K562 (cell line): ENCODE data around the gene CCNQ. TPM values are rescaled to one million over a fixed set of nuclear protein-coding genes. Genes with fewer than 3 reads are reported as not detected.

Experiments used
- CXXC5 ChIP-seq: fragments of 250-450 bp; sonication (Bioruptor Pico); IDR thresholded peaks from 2 replicates; pipeline ENCODE4 v1.8.0; 2022; ENCODE audit warnings: inconsistent platforms, mild to moderate bottlenecking, moderate library complexity
- HES1 ChIP-seq: fragments of 450-650 bp; IDR thresholded peaks from 2 replicates; pipeline ENCODE4 v1.6.1; 2016; ENCODE audit warnings: low read depth, mild to moderate bottlenecking, moderate library complexity
- HNRNPH1 ChIP-seq: fragments of 200-400 bp; formaldehyde crosslinking; optimal IDR thresholded peaks from 2 replicates; pipeline ENCODE3; 2017; ENCODE audit warnings: low read depth, mild to moderate bottlenecking, low read length, moderate library complexity
- HNRNPK ChIP-seq: fragments of 200-400 bp; formaldehyde crosslinking; IDR thresholded peaks from one replicate; pipeline ENCODE4 v1.6.1; 2018; ENCODE audit warnings: mild to moderate bottlenecking, low read depth, low read length; ENCODE audit not compliant: poor library complexity, severe bottlenecking
- MGA ChIP-seq: fragments of 450-650 bp; IDR thresholded peaks from 2 replicates; pipeline ENCODE4 v1.6.1; 2016; ENCODE audit warnings: mild to moderate bottlenecking, moderate library complexity
- NFYB ChIP-seq: IDR thresholded peaks from 2 replicates; pipeline ENCODE4 v1.6.1; 2011; ENCODE audit warnings: mild to moderate bottlenecking, moderate library complexity; ENCODE audit not compliant: insufficient read length; ENCODE audit errors: extremely low read depth
- TCF7 ChIP-seq: sonication (generic); IDR thresholded peaks from 2 replicates; pipeline ENCODE4 v1.6.1; 2016; ENCODE audit warnings: antibody characterized with exemption, borderline replicate concordance
- TEAD4 ChIP-seq, 2 experiments: sonication (generic) in 1 of 2; formaldehyde crosslinking in 1 of 2; IDR thresholded peaks; 2 replicates each; pipeline versions ENCODE4 v1.6.1 to v1.8.0; 2012 to 2022; ENCODE audit warnings: borderline replicate concordance in 1 of 2, inconsistent platforms in 1 of 2, low read length in 1 of 2, mild to moderate bottlenecking in 1 of 2, missing genetic modification reagents in 1 of 2
- TGIF2 ChIP-seq: sonication (generic); formaldehyde crosslinking; IDR thresholded peaks from 2 replicates; pipeline ENCODE4 v1.8.1; 2022; ENCODE audit warnings: mild to moderate bottlenecking, missing genetic modification reagents, moderate library complexity
- ZBTB5 ChIP-seq: fragments of 450-650 bp; IDR thresholded peaks from 2 replicates; pipeline ENCODE4 v1.6.1; 2017; ENCODE audit warnings: antibody characterized with exemption
- ZNF263 ChIP-seq: sonication (generic); formaldehyde crosslinking; IDR thresholded peaks from 2 replicates; pipeline ENCODE4 v1.8.0; 2022; ENCODE audit warnings: mild to moderate bottlenecking, missing genetic modification reagents, borderline replicate concordance
- ZNF644 ChIP-seq: fragments of 200-800 bp; sonication (Bioruptor generic); IDR thresholded peaks from 2 replicates; pipeline ENCODE4 v1.6.1; 2016; ENCODE audit warnings: low read depth, missing genetic modification characterization, missing compliant biosample characterization
- polyA plus RNA-seq, 8 experiments: library from polyadenylated mRNA; depleted of rRNA in 4 of 8; stranded (reverse) in 5 of 8; unstranded in 3 of 8; fragments of >200 nt; fragmentation: Nextera tagmentation in 2 of 8; fragmentation: Illumina TruSeq in 1 of 8; extraction: Ambion mirVana in 2 of 8; extraction: Trizol in 1 of 8; gene quantifications; 2 replicates each; pipeline versions ENCODE4 v1.2.1 to v1.2.3, GENCODE V29; 2011 to 2014; ENCODE audit warnings: inconsistent platforms in 1 of 8, missing spikeins in 1 of 8
- total RNA-seq, 7 experiments: library from RNA; depleted of rRNA in 6 of 7; stranded (reverse); fragments of >200 nt in 6 of 7; fragmentation: Illumina TruSeq in 2 of 7; extraction: Trizol in 2 of 7; gene quantifications; 2 replicates each; pipeline versions ENCODE4 v1.2.1 to v1.2.3, GENCODE V29; 2011 to 2021; ENCODE audit warnings: low replicate concordance in 1 of 7

Gene CCNQ
- total and polyA plus RNA-seq, 9 of the 15 experiments (the other 6 are each of a cell fraction or from before 2014, with no cell fraction given), result 0.92 to 53.8 (median 25.3) TPM

- TF ChIP-seq MGA, result peak; percentile 73
- TF ChIP-seq CXXC5 (CRISPR knock-in tag), result peak; percentile 44; the same call in 1 of the 2 replicates
- TF ChIP-seq HES1, result no peak
- no peak for TF ChIP-seq TCF7
- no peak for TF ChIP-seq ZNF644 (tag)
- TF ChIP-seq HNRNPH1, result no peak
- no peak for TF ChIP-seq NFYB
- no peak for TF ChIP-seq TEAD4 (IDR thresholded peaks at IDR 0.05; ENCODE audit: low read length)
- peak; percentile 31; the same call in 1 of the 2 replicates for TF ChIP-seq TEAD4 (CRISPR knock-in tag; IDR thresholded peaks at IDR 0.05; ENCODE audit: borderline replicate concordance)
- TF ChIP-seq ZBTB5, result no peak
- no peak for TF ChIP-seq HNRNPK
- TF ChIP-seq TGIF2 (CRISPR knock-in tag), result no peak
- TF ChIP-seq ZNF263 (CRISPR knock-in tag), result no peak
Observed at GRCh38 chrX:153643431-153644351, 44.8 kb upstream of the CCNQ start (continued).
